ENCODE data around the gene OLIG1.

GRCh38 chr21:33078907-33079582, 9.1 kb downstream of the OLIG1 start:
- TF ChIP-seq, protein P1, sequence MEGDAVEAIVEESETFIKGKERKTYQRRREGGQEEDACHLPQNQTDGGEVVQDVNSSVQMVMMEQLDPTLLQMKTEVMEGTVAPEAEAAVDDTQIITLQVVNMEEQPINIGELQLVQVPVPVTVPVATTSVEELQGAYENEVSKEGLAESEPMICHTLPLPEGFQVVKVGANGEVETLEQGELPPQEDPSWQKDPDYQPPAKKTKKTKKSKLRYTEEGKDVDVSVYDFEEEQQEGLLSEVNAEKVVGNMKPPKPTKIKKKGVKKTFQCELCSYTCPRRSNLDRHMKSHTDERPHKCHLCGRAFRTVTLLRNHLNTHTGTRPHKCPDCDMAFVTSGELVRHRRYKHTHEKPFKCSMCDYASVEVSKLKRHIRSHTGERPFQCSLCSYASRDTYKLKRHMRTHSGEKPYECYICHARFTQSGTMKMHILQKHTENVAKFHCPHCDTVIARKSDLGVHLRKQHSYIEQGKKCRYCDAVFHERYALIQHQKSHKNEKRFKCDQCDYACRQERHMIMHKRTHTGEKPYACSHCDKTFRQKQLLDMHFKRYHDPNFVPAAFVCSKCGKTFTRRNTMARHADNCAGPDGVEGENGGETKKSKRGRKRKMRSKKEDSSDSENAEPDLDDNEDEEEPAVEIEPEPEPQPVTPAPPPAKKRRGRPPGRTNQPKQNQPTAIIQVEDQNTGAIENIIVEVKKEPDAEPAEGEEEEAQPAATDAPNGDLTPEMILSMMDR (IDR thresholded peaks at IDR 0.05), result no peak
- TF ChIP-seq EZH2phosphoT487 (IDR thresholded peaks at IDR 0.05), result no peak
- TF ChIP-seq EZH2 (IDR thresholded peaks at IDR 0.05), result no peak
